IPS-20b (cell line): ENCODE data around the gene OR5C1.
"Not testable (repeated sequence)": the region's sequence is repeated elsewhere in the genome, so short reads cannot be mapped to it uniquely, and the experiment has no call there.

Source experiments
- H3K27ac ChIP-seq: one replicate; pipeline ENCODE4 v1.5.1; 2013; ENCODE audit warnings: low read length
- H3K27me3 ChIP-seq: 2 replicates; pipeline ENCODE4 v1.6.1; 2013; ENCODE audit warnings: mild to moderate bottlenecking, low read length, inconsistent platforms; ENCODE audit not compliant: insufficient read depth
- H3K36me3 ChIP-seq: 2 replicates; pipeline ENCODE4 v1.6.1; 2013; ENCODE audit warnings: low read depth, mild to moderate bottlenecking, inconsistent platforms, low read length, moderate library complexity; ENCODE audit not compliant: insufficient read depth
- H3K4me1 ChIP-seq: 2 replicates; pipeline ENCODE4 v1.6.1; 2013; ENCODE audit warnings: mild to moderate bottlenecking, control low read depth, inconsistent platforms, low read length, moderate library complexity; ENCODE audit not compliant: insufficient read depth
- H3K4me3 ChIP-seq: 2 replicates; pipeline ENCODE4 v1.5.1; 2013; ENCODE audit warnings: mild to moderate bottlenecking, low read length, inconsistent platforms
- H3K9ac ChIP-seq: 2 replicates; pipeline ENCODE4 v1.6.1; 2013; ENCODE audit warnings: low read depth, mild to moderate bottlenecking, inconsistent platforms, low read length, moderate library complexity
- H3K9me3 ChIP-seq: 2 replicates; pipeline ENCODE4 v1.6.1; 2013; ENCODE audit warnings: mild to moderate bottlenecking, low read depth, low read length, inconsistent platforms; ENCODE audit not compliant: insufficient read depth

The OR5C1 gene

DNA sequence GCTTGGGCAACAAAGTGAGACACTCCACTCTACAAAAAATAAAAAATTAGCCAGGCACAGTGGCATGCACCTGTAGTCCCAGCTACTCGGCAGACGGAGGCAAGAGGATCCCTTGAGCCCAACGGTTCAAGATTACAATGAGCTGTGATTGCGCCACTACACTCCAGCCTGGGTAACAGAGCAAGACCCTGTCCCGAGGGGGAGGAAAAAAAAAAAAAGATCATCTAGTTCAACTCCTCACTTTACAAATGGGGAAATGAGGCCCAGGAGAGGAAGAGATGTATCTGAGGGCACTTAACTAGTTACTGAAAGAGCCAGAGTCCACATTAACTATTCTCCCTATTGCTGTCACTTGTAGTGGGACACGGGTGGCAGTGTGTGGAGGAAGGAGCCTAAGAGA lies 25.8 kb downstream of the OR5C1 start:
- Histone ChIP-seq H3K4me1 (no peaks in the 10 kb centered on the region), H3K27me3 (no peaks in the 10 kb centered on the region), H3K4me3 (no peak overlapping the region), H3K36me3 (peaks cover 30% of the 10 kb centered on the region), H3K27ac (no peak overlapping the region), H3K9ac (no peak overlapping the region), H3K9me3 (no peaks in the 10 kb centered on the region)

GRCh38 chr9:122815544-122815943 lies 26.8 kb downstream of the OR5C1 start:
- Histone ChIP-seq H3K4me1 (no peaks in the 10 kb centered on the region), H3K9ac (no peak overlapping the region), H3K27me3 (no peaks in the 10 kb centered on the region), H3K27ac (no peak overlapping the region), H3K36me3 (peaks cover 40% of the 10 kb centered on the region), H3K4me3 (no peak overlapping the region), H3K9me3 (no peaks in the 10 kb centered on the region)

DNA sequence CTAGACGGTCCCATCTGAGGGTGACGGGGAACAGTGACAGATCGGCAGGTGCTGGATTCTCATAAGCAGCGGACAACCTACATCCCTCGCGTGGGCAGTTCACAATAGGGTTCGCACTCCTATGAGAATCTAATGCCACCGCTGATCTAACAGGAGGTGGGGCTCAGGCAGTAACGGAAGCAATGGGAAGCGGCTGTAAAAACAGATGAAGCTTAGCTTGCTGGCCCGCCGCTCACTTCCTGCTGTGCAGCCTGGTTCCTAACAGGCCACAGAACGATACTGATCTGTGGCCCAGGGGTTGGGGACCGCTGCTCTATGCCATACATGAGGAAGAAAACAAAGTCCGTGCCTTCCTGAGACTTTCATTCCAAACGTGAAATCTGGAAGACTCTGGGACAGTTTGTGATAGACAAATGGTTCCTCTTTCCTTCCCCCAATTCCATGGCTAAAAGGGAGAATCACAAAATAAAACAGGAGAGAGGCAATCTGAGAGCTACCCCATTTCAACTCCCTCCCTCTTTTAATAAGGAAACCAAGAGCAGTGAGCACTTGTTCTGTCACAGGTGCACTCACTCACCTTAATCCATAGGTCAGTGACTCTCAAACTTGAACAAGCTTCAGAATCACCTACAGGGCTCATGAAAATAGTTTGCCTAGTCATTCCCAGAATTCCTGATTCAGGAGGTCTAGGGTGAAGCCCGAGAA lies 27.6 kb downstream of the OR5C1 start:
- Histone ChIP-seq H3K27me3 (no peaks in the 10 kb centered on the region), H3K4me1 (no peaks in the 10 kb centered on the region), H3K9me3 (no peaks in the 10 kb centered on the region), H3K27ac (no peak overlapping the region), H3K36me3 (peaks cover 47% of the 10 kb centered on the region), H3K4me3 (no peak overlapping the region), H3K9ac (no peak overlapping the region)

GRCh38 chr9:122819326-122819725 lies 30.6 kb downstream of the OR5C1 start:
- Histone ChIP-seq H3K36me3 (peaks cover 75% of the 10 kb centered on the region), H3K4me1 (no peaks in the 10 kb centered on the region)

GRCh38 chr9:122819791-122820489 lies 31.2 kb downstream of the OR5C1 start:
- Histone ChIP-seq H3K27ac (no peak overlapping the region), H3K4me1 (no peaks in the 10 kb centered on the region), H3K4me3 (no peak overlapping the region), H3K9ac (no peak overlapping the region), H3K36me3 (peaks cover 81% of the 10 kb centered on the region), H3K9me3 (no peaks in the 10 kb centered on the region), H3K27me3 (no peaks in the 10 kb centered on the region)

More at GRCh38 chr9:122819326-122819725, 30.6 kb downstream of the OR5C1 start:
- no peak overlapping the region for H3K9ac ChIP-seq
- no peaks in the 10 kb centered on the region for H3K27me3 ChIP-seq
- no peaks in the 10 kb centered on the region for H3K9me3 ChIP-seq
- H3K27ac ChIP-seq = no peak overlapping the region
- no peak overlapping the region for H3K4me3 ChIP-seq

DNA sequence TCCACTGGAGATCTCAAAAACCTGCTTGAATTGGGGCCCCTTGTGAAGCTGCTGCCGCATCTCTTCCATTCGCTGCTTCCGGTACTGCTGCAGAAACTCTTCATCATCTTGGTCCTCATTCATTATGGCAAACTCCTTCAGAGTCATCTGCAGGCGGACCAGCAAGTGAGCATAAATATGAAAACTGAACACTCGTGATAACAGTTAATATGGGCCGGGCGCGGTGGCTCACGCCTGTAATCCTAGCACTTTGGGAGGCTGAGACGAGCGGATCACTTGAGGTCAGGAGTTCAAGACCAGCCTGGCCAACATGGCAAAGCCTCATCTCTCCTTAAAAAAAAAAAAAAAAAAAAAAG lies 31.7 kb downstream of the OR5C1 start:
- Histone ChIP-seq H3K9me3 (no peaks in the 10 kb centered on the region), H3K9ac (no peak overlapping the region), H3K4me3 (no peak overlapping the region), H3K27ac (no peak overlapping the region), H3K36me3 (peaks cover 86% of the 10 kb centered on the region), H3K27me3 (no peaks in the 10 kb centered on the region), H3K4me1 (no peaks in the 10 kb centered on the region)

DNA sequence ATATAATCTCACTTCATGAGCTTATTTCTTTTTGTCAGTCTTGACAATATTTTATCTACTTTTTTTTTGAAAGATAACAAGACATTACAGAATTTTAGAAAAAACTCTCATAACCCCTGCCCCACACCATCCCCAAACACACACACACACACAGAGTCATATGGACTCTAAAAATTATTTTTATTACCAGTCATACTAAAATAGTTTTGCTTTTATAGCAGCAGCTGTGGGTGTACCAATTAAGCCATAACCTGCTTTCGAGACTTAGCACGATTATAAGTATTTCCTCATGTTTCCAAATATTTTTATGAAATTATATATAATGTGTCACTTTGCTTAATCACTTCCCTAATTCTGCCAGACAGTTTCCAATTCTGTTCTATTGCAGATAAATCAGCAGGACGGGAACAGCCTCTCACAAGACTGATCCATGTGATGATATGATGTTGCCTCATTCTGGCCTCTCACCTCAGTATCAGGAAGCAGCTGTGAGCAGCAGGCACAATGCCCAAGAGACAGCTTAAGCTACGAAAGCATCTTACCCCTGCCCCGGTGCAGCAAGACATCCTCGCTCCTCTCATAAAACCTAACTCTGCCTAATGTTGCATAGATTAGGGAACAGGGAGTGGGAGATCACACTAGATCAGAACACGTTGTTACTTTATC lies 32.7 kb downstream of the OR5C1 start:
- no peak overlapping the region for H3K9ac ChIP-seq
- no peaks in the 10 kb centered on the region for H3K9me3 ChIP-seq
- H3K27me3 ChIP-seq = no peaks in the 10 kb centered on the region
- no peak overlapping the region for H3K4me3 ChIP-seq
- peaks cover 86% of the 10 kb centered on the region for H3K36me3 ChIP-seq
- H3K4me1 ChIP-seq = no peaks in the 10 kb centered on the region
- H3K27ac ChIP-seq = no peak overlapping the region

DNA sequence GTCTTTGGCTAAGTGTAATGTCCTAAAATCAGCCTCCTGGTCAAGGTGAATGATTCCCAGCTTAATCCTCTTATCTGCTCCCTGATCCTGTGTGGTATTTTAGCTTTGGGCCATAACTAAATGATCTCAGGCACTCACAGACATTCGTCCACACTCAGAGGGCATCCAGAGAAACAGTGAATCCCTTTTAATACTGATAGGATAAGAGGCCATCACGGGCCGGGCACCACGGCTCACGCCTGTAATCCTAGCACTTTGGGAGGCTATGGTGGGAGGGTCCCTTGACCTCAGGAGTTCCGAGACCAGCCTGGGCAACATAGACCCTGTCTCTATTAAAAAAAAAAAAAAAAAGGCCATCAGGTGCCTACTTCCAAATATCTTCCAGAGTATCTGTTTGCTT lies 33.3 kb downstream of the OR5C1 start:
- no peak overlapping the region for H3K4me3 ChIP-seq
- no peaks in the 10 kb centered on the region for H3K27me3 ChIP-seq
- H3K4me1 ChIP-seq = peaks cover 2% of the 10 kb centered on the region; the same call in 1 of the 2 replicates
- peaks cover 87% of the 10 kb centered on the region for H3K36me3 ChIP-seq
- H3K9me3 ChIP-seq = no peaks in the 10 kb centered on the region
- no peak overlapping the region for H3K27ac ChIP-seq
- no peak overlapping the region for H3K9ac ChIP-seq

GRCh38 chr9:122822938-122823337 lies 34.2 kb downstream of the OR5C1 start:
- Histone ChIP-seq H3K9me3 (no peaks in the 10 kb centered on the region), H3K27ac (no peak overlapping the region), H3K36me3 (peaks cover 81% of the 10 kb centered on the region), H3K9ac (no peak overlapping the region), H3K27me3 (no peaks in the 10 kb centered on the region), H3K4me3 (no peak overlapping the region), H3K4me1 (peaks cover 4% of the 10 kb centered on the region; the same call in 1 of the 2 replicates)

DNA sequence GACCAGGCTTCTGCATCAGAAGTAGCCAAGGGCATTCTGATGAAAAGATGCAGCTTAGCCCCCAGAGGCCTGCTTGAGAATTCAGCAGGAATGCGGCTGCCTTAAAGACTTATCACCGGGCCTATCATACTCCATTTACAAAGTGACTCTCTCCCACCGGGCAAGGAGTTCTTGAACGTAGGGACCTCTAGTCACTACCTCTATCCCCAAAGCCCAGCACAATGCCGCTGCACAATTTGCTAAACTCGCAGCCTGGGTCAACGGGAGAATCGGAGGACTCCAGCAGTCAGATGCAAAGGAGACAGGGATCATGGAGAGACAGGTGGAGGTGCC lies 39.0 kb downstream of the OR5C1 start:
- Histone ChIP-seq H3K9me3 (no peaks in the 10 kb centered on the region), H3K4me1 (peaks cover 4% of the 10 kb centered on the region; the same call in 1 of the 2 replicates), H3K36me3 (peaks cover 37% of the 10 kb centered on the region), H3K9ac (peak overlapping the region; percentile 79), H3K27ac (no peak overlapping the region), H3K27me3 (no peaks in the 10 kb centered on the region), H3K4me3 (peak overlapping the region; percentile 84)

GRCh38 chr9:122828965-122829284 lies 40.2 kb downstream of the OR5C1 start:
- Histone ChIP-seq H3K36me3 (peaks cover 28% of the 10 kb centered on the region), H3K4me3 (peak overlapping the region; percentile 84; the same call in 1 of the 2 replicates)
- not testable (repeated sequence) for H3K9ac ChIP-seq, H3K9me3 ChIP-seq, H3K4me1 ChIP-seq, H3K27ac ChIP-seq, H3K27me3 ChIP-seq

- no peak overlapping the region for H3K27ac ChIP-seq
- H3K27me3 ChIP-seq = no peaks in the 10 kb centered on the region
- H3K4me1 ChIP-seq = peaks cover 1% of the 10 kb centered on the region; the same call in 1 of the 2 replicates
- H3K9me3 ChIP-seq = no peaks in the 10 kb centered on the region
- no peak overlapping the region for H3K9ac ChIP-seq
- no peaks in the 10 kb centered on the region for H3K36me3 ChIP-seq
- no peak overlapping the region for H3K4me3 ChIP-seq
Measured at GRCh38 chr9:122832194-122832593, 43.5 kb downstream of the OR5C1 start.
